Measurements from ENCODE around the gene CCNO. TPM values are rescaled to one million over a fixed set of nuclear protein-coding genes. Genes with fewer than 3 reads are reported as not detected.

Gene CCNO
- total and polyA plus RNA-seq, 10 of the 15 experiments (the other 5 are each of a cell fraction or from before 2014, with no cell fraction given): 0.05 TPM; not detected in 9

DNA sequence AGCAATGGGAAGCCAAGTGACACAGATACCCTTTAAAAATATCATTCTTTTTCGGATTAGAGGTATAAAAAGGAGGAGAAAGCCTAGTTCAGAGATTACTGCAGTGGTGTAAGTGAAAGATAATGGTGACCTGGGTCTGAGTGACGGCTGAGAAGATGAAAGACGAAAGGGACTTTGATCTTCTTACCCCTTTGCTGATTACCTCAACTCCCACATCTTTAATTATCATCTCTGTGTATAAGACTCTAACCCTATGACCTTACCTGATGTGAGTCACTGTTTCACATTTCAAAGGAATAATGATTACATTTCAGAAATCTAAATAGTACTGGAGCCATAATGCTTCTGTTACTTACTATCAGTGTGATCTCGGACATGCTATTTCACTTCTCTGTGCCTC is 21.4 kb upstream of the CCNO start:
- in situ Hi-C loops (cut with MboI): no loop called here
- DNase-seq (ENCODE audit: low read depth, low spot score) (no peak), FAIRE-seq (no peak), ATAC-seq (no peak)
- no peak overlapping the region for H3K27ac ChIP-seq (ENCODE audit: control insufficient read depth, insufficient read depth)
- H3K79me2 ChIP-seq (ENCODE audit: control insufficient read depth, insufficient read depth, low read length): no peaks in the 10 kb centered on the region
- BruUV-seq (replicated peaks): no TSS peak
- ChIA-PET POLR2A (no interaction called here), SMC1A (ENCODE audit: uncharacterized antibody, unreplicated experiment) (no interaction called here), CTCF (no interaction called here), RAD21 (ENCODE audit: unreplicated experiment) (no interaction called here)
- no peak overlapping the region for H3K4me3 ChIP-seq
- intact Hi-C loops (cut with micrococcal nuclease; ENCODE audit: unreplicated experiment): loop anchor here (5.0 kb wide), 1 partner anchor 83 kb away; the partner anchor contains the start of gene CDC20B
- H2AFZ ChIP-seq (ENCODE audit: control insufficient read depth, low read depth, low read length): no peak overlapping the region
- TF ChIP-seq, protein P1, sequence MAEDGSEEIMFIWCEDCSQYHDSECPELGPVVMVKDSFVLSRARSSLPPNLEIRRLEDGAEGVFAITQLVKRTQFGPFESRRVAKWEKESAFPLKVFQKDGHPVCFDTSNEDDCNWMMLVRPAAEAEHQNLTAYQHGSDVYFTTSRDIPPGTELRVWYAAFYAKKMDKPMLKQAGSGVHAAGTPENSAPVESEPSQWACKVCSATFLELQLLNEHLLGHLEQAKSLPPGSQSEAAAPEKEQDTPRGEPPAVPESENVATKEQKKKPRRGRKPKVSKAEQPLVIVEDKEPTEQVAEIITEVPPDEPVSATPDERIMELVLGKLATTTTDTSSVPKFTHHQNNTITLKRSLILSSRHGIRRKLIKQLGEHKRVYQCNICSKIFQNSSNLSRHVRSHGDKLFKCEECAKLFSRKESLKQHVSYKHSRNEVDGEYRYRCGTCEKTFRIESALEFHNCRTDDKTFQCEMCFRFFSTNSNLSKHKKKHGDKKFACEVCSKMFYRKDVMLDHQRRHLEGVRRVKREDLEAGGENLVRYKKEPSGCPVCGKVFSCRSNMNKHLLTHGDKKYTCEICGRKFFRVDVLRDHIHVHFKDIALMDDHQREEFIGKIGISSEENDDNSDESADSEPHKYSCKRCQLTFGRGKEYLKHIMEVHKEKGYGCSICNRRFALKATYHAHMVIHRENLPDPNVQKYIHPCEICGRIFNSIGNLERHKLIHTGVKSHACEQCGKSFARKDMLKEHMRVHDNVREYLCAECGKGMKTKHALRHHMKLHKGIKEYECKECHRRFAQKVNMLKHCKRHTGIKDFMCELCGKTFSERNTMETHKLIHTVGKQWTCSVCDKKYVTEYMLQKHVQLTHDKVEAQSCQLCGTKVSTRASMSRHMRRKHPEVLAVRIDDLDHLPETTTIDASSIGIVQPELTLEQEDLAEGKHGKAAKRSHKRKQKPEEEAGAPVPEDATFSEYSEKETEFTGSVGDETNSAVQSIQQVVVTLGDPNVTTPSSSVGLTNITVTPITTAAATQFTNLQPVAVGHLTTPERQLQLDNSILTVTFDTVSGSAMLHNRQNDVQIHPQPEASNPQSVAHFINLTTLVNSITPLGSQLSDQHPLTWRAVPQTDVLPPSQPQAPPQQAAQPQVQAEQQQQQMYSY (CRISPR knock-in tag; IDR thresholded peaks at IDR 0.05): no peak
- no peak for TF ChIP-seq MYB (IDR thresholded peaks at IDR 0.05; ENCODE audit: borderline replicate concordance, low read depth, low read length)
- no peak for TF ChIP-seq HDGF (IDR thresholded peaks at IDR 0.05)
- no peak for TF ChIP-seq BCL11A (IDR thresholded peaks at IDR 0.05; ENCODE audit: low read depth, low read length)
- TF ChIP-seq, protein P2, sequence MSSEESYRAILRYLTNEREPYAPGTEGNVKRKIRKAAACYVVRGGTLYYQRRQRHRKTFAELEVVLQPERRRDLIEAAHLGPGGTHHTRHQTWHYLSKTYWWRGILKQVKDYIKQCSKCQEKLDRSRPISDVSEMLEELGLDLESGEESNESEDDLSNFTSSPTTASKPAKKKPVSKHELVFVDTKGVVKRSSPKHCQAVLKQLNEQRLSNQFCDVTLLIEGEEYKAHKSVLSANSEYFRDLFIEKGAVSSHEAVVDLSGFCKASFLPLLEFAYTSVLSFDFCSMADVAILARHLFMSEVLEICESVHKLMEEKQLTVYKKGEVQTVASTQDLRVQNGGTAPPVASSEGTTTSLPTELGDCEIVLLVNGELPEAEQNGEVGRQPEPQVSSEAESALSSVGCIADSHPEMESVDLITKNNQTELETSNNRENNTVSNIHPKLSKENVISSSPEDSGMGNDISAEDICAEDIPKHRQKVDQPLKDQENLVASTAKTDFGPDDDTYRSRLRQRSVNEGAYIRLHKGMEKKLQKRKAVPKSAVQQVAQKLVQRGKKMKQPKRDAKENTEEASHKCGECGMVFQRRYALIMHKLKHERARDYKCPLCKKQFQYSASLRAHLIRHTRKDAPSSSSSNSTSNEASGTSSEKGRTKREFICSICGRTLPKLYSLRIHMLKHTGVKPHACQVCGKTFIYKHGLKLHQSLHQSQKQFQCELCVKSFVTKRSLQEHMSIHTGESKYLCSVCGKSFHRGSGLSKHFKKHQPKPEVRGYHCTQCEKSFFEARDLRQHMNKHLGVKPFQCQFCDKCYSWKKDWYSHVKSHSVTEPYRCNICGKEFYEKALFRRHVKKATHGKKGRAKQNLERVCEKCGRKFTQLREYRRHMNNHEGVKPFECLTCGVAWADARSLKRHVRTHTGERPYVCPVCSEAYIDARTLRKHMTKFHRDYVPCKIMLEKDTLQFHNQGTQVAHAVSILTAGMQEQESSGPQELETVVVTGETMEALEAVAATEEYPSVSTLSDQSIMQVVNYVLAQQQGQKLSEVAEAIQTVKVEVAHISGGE (CRISPR knock-in tag; IDR thresholded peaks at IDR 0.05): no peak
- no peak for TF ChIP-seq TCF7 (IDR thresholded peaks at IDR 0.05; ENCODE audit: borderline replicate concordance)
- no peak for TF ChIP-seq FOS (IDR thresholded peaks at IDR 0.05; ENCODE audit: borderline replicate concordance, extremely low read depth, insufficient read length)
- TF ChIP-seq, protein P3, sequence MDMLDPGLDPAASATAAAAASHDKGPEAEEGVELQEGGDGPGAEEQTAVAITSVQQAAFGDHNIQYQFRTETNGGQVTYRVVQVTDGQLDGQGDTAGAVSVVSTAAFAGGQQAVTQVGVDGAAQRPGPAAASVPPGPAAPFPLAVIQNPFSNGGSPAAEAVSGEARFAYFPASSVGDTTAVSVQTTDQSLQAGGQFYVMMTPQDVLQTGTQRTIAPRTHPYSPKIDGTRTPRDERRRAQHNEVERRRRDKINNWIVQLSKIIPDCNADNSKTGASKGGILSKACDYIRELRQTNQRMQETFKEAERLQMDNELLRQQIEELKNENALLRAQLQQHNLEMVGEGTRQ (IDR thresholded peaks at IDR 0.05; ENCODE audit: borderline replicate concordance, low read depth, low read length): no peak
- TF ChIP-seq, protein P4, sequence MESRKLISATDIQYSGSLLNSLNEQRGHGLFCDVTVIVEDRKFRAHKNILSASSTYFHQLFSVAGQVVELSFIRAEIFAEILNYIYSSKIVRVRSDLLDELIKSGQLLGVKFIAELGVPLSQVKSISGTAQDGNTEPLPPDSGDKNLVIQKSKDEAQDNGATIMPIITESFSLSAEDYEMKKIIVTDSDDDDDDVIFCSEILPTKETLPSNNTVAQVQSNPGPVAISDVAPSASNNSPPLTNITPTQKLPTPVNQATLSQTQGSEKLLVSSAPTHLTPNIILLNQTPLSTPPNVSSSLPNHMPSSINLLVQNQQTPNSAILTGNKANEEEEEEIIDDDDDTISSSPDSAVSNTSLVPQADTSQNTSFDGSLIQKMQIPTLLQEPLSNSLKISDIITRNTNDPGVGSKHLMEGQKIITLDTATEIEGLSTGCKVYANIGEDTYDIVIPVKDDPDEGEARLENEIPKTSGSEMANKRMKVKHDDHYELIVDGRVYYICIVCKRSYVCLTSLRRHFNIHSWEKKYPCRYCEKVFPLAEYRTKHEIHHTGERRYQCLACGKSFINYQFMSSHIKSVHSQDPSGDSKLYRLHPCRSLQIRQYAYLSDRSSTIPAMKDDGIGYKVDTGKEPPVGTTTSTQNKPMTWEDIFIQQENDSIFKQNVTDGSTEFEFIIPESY (IDR thresholded peaks at IDR 0.05): no peak
- TF ChIP-seq FOXK2 (IDR thresholded peaks at IDR 0.05): no peak
- TF ChIP-seq ASH2L (IDR thresholded peaks at IDR 0.05; ENCODE audit: borderline replicate concordance, low read depth): no peak
- TF ChIP-seq, protein P5, sequence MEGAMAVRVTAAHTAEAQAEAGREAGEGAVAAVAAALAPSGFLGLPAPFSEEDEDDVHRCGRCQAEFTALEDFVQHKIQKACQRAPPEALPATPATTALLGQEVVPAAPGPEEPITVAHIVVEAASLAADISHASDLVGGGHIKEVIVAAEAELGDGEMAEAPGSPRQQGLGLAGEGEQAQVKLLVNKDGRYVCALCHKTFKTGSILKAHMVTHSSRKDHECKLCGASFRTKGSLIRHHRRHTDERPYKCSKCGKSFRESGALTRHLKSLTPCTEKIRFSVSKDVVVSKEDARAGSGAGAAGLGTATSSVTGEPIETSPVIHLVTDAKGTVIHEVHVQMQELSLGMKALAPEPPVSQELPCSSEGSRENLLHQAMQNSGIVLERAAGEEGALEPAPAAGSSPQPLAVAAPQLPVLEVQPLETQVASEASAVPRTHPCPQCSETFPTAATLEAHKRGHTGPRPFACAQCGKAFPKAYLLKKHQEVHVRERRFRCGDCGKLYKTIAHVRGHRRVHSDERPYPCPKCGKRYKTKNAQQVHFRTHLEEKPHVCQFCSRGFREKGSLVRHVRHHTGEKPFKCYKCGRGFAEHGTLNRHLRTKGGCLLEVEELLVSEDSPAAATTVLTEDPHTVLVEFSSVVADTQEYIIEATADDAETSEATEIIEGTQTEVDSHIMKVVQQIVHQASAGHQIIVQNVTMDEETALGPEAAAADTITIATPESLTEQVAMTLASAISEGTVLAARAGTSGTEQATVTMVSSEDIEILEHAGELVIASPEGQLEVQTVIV (IDR thresholded peaks at IDR 0.05; ENCODE audit: borderline replicate concordance, partially characterized antibody): no peak
- H3K4me1 ChIP-seq (ENCODE audit: control insufficient read depth, insufficient read depth, low read length): no peaks in the 10 kb centered on the region
- no peaks in the 10 kb centered on the region; a peak in 2 of 4 replicates for H3K36me3 ChIP-seq (ENCODE audit: control insufficient read depth in 2 of 2, insufficient read depth in 2 of 2, low read length in 1 of 2)
- no peaks in the 10 kb centered on the region for H4K20me1 ChIP-seq (ENCODE audit: control insufficient read depth, insufficient read depth)
- no peaks in the 10 kb centered on the region for H3K9me3 ChIP-seq (replicated peaks; ENCODE audit: control insufficient read depth, insufficient read depth, low read length)
- H3K27me3 ChIP-seq (replicated peaks in 1 of 2; ENCODE audit: control insufficient read depth in 2 of 2, insufficient read depth in 2 of 2, low read length in 1 of 2): no peaks in the 10 kb centered on the region
- 89% methylated on average over 4 of the region's 4 CpGs for WGBS (ENCODE audit: insufficient coverage, insufficient replicate concordance, low lambda C conversion rate, missing lambda C conversion rate)
- H3K4me2 ChIP-seq (ENCODE audit: control insufficient read depth, insufficient read depth): no peak overlapping the region
- no peak overlapping the region for H3K9ac ChIP-seq (ENCODE audit: control insufficient read depth, insufficient read depth, low read length)

Data from GM12878 (cell line).